Stimulated activated CD8-positive, alpha-beta memory T cell treated with anti-CD3 and anti-CD28 coated beads, Interleukin-15, amount 100 ng/mL, for 24 hours (primary cell): ENCODE measurements around the gene ADGRB3.
"Not testable (repeated sequence)": the region's sequence is repeated elsewhere in the genome, so short reads cannot be mapped to it uniquely, and the experiment has no call there.

Experiments used
- DNase-seq: peaks from one replicate; pipeline ENCODE4 v3.0.0-alpha.2; 2020; ENCODE audit warnings: low read depth

Gene ADGRB3

DNA sequence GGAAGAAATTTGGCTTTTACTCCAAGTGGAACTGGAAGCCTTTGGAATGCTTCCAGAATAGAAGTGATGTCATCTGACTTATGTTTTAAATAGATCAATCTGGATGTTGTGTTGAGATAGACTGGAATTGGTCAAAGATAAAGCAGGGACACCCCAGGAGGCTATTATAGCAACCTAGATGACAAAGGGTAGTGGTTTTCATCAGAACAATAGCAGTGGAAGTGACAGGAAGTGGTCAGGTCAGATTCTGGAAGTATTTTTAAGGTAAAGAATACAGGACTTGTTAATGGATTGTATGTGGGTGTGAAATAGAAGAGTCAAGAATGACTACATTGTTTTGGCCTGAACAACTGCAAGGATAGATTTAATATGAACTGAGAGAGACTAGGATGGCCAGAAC, 191.4 kb downstream of the ADGRB3 start:
- DNase-seq, result no peak

DNA sequence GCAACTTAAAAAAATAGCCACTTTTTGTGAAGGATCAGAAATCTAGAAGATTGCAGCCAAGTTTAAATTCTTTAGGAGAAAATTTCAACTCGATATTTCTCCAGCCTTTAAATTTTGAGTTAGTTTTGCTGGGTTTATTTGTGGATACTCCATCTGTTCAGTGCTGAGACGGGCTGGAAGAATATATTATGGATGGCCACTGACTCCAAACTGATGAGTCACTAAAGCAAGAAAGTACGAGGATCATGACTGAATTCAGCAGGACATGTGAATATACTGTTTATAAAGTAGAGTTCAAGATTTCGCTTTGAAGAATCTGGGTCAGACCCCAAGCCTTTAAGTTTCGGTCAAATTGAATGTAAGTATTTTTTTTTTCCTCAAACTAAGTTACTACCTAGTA, 199.5 kb downstream of the ADGRB3 start:
- DNase-seq, result no peak

DNA sequence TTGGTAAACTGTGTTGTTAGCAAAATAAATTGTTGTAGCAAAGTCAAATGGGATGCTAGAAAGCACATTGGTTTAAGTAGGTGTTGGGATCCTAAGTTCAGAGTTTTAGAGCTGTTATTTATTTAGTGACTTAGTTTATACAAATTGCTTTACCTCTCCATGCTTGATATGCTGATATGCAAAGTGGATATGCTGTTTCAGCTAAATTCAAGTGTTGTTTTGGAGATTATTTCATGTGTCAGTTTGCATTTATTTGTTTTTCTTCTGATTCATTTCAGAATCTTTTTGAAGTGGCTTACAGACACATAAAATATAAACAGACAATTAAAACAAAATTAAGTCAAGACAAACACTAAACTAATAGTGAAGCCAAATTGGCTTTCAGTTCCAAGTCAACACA, 203.5 kb downstream of the ADGRB3 start:
- no peak for DNase-seq

DNA sequence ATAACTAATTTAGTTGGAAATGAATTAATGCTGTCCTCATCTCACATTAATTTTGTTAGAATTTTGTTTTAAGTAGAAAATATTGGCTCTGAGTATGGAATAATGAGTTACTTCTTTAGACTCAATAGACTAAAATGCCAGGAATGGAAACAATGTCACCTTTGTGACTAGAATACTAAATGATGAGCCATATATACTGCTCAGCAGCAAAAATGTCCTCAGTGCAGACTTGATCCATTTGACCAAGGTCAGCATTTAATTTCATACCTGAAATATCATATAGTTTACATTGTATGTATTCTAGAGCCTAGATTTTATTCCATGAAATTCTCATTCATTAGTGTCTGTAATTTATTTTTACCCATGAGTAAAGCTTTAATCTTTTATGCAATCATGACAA, 217.7 kb downstream of the ADGRB3 start:
- DNase-seq, result no peak

DNA sequence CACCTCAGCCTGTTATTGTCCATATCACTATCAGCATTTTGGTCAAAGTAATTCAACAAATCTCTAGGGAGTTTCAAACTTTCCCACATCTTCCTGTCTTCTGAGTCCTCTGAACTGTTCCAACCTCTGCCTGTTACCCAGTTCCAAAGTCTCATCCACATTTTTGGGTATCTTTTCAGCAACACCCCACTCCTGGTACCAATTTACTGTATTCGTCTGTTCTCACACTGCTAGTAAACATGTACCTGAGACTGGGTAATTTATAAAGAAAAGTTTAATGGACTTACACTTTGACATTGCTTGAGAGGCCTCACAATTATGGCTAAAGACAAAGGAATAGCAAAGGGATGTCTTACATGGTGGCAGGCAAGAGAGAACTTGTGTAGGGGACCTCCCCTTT, 224.2 kb downstream of the ADGRB3 start:
- no peak for DNase-seq

DNA sequence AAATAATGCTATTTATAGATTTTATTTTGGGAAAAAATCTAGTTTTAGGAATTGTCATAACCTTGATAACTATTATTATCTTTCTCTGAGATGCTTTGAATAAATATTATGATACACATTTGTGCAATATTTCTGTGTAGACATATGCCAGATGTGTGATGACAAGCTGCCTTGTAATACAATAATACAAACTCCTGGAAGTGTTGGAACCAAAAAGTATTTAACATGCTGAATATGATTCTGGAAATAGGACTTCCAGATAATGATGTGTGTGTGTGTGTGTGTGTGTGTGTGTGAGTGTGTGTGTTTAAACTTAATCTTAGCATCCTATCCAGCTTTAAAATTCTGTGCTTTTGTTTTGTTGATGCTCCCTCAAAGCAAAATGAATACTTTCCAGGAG, 233.6 kb downstream of the ADGRB3 start:
- DNase-seq, result no peak

DNA sequence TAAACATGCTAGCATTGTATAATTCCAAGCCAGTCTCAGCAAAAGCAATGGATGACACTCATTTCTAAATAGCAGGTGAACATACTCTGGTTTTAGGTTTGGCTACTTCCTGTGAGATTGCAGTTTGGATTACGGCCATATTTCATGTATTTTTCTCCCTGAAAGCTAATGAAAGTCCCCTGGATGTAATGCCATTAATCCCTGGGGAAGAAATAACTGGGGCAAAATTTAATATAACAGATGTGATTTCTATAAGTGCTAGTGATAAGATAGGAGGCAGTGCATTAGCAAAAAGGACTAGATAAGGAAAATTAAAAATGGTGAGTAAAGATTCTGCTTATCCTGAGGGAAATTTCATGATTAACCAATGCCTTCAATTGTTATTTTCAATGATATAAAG, 238.2 kb downstream of the ADGRB3 start:
- DNase-seq, result no peak

DNA sequence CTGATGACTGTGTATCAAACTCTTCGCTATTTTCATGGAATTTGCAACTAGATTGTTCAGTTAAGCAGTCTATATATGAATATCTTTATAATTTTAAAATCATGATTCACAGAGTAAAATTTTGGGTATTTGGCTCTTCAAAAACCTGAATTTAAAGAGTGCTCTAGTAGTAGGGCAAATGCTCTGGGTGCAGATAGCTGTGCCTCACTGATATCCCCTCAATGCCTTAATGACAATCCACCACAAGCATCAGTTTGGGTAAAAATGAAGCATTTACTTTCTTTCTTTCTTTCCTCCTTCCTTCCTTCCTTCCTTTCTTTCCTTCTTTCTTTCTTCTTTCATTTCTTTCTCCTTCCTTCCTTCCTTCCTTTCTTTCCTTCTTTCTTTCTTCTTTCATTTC, 239.7 kb downstream of the ADGRB3 start:
- DNase-seq, result no peak

DNA sequence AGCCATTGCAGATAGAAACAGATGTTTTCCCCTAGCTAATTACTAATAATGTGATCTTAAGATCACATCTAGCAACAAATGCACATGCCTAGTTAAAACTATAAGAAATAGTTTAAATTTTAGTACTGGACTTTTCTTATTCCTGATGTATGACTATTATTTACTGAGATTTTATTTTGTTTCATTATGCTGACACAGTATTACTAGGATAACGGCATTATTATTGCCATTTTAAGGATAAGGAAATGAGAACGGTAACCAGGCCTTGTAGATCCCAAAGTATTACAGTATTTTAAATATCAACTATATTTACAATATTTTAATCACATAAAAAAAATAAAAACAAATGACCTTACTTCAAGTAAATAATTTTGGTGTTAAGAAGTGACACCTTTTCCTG, 240.3 kb downstream of the ADGRB3 start:
- no peak for DNase-seq

DNA sequence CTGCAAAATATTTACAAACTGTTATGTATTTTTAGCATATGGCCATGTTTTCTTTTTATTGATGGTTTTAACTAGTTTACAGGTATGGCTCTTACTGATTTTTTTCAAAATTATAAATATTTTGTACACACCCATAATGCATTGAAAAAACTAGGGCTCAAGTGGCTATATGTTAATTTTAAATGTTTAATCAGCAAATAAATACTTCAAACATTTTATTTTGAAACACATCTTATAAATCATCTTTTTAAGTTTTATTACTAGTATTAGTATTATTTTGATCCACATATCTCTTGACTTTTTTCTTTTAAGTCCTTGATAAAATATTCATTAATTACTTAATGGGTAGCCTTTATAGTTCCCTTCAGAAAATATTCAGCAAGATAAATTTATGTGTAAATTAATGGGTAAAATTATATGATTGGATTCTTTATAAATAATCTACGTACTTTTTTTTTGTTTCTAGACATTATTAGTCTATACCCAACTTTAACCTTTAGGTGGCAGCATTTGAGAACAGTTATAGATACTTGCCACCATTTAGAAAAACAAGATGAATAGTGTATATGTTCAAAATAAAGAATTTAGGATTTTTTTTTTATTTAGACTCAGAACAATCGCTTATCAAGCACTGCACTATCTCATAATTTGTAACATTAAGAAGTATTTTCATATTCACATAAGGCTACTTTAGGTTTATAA, 241.9 kb downstream of the ADGRB3 start:
- DNase-seq, result no peak

DNA sequence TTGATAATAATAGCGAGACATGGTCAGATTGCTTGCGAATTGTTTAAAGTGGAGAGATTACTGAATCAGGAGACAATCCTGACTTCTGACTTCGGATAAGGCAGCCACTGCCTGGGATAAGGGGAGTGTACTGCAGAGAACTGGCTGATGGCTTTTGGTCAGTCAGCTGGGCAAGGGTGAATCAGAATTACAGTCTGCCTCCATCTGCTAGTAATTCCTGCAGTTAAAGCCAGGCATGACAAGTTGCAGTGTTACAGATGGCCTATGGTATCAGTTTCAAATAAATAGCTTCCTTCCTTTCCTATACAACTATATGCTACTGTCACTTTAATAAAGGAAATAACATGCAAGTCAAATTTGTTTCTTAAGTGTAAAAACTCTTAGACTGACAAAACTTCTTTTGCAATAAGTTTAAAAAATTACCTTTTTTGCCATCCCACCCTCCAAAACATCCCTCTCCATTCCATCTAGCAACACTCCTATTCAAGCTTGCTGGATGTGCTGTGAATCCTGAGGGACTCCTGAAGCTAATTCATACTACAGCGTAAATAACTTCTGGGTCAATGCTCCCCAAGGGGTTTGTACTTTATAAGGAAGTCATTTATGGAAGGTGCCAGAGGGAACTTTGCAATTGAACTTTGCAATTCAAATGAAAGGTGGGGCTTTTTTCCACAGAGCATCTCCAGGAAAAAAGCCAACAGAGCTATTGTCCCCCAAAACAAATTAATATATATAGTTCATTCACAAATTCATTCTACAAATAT, 245.2 kb downstream of the ADGRB3 start:
- no peak for DNase-seq

DNA sequence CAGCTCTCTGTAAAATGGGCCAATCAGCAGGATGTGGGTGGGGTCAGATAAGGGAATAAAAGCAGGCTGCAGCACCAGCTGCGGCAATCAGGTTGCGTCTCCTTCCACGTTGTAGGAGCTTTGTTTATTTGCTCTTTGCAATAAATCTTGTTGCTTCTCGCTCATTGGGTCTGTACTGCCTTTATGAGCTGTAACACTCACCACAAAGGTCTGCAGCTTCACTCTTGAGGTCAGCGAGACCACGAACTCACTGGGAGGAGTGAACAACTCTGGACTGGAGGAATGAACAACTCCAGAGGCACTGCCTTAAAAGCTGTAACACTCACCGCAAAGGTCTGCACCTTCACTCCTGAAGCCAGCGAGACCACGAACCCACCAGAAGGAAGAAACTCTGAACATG, 248.2 kb downstream of the ADGRB3 start:
- DNase-seq, result not testable (repeated sequence)

DNA sequence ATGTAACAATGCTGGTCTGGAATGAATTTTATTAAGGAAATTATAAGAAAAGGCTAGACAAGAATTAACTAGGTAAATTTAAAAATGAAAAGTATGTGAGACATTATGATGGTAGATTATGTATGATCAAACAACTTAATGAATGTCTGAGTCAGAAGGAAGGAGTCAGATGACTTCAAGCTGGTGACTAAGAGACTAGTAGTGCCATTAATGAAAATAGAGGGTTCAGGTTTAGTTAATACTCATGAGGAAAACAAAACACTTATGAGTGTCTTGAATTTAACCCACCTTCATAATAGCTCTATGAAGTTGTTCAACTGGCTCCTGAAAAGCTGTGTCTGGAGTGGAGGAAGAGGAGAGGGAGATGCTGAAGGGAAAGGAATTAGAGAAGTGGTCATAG, 256.3 kb downstream of the ADGRB3 start:
- no peak for DNase-seq

DNA sequence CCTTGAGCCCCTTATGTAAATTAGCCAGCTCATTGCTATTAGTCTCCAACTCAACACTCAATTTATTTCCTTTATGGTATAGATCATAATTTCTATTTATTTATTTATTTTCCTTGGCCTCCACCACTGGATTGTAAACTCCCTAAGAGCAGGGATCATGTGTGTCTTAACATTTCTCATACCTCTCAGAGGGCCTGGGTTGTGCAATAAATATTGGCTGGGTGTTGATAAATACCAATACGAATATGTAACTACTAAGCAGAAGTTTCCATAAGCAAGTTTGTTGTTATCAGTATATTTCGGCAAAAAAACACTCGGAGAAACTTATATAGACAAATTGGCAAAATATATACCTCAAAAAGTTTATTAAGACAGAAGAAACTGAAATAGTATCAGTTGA, 257.4 kb downstream of the ADGRB3 start:
- DNase-seq, result no peak

DNA sequence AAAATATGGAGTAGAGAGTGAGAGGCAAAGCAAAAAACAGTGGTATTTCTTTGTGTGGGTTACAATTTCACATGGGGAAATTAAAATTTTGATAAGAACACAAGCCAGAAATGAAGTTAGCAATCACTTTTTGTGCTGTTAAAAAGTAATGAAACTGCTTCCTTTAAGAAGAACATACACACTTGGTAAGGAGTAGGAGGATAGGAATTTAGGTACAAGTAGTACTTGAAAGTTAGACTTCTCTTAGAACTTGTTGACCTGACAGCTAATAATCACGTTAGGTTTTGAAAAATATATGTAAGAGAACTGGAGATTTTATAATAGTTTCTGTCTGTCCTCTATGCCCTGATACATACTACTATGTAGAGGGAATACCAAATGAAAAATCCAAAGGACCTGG, 260.8 kb downstream of the ADGRB3 start:
- no peak for DNase-seq

DNA sequence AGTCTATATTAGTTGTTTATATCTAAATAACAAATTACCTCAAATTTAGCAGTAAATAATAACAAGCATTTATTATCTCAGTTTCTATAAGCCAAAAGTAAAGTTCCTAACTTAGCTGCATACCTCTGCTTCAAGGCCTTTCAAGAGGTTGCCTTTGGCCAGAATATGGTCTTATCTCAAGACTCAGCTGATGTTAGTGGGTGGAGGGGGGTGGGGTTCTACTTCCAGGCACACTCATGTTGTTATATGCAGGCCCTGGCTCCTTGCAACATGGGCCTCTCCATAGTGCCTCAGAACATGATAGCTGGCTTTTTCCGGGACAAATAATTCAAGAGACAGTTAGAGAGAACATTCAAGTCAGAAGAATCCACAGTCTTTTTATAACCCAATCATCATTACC, 266.0 kb downstream of the ADGRB3 start:
- DNase-seq, result no peak

DNA sequence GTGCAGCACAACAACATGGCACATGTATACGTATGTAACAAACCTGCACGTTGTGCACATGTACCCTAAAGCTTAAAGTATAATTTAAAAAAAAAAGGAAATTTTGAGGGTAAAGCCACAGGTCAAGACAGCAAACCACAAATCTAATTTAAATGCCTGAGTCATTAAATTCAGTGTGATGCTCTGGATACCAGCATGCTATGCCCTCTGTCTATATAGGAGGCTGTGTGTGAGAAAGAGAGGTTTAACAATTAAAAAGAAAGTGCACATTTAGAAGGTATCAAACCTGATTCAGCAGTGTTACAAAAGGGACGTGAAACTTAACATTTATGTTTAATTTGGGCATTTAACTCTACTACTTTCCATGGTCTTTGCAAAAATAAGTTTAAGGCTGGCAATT, 276.3 kb downstream of the ADGRB3 start:
- no peak for DNase-seq

DNA sequence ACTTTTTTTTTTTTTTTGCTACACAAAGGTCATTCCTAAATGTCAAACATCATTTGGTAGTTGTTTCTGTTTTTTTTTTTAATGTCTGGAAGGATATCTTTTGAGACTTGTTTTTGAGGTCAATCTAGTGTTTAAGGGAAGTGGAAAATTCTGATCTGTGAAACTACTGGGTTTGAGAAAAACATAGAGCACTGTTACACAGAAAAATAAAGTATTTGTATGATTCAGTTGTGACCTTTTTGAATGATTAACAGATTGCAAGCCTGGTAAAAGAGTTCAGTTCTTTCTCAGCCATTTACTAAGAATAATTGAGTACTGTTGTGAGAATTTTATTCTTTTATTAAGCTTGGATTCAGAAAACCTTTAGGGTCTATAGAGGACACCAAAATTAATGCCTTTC, 276.7 kb downstream of the ADGRB3 start:
- no peak for DNase-seq

DNA sequence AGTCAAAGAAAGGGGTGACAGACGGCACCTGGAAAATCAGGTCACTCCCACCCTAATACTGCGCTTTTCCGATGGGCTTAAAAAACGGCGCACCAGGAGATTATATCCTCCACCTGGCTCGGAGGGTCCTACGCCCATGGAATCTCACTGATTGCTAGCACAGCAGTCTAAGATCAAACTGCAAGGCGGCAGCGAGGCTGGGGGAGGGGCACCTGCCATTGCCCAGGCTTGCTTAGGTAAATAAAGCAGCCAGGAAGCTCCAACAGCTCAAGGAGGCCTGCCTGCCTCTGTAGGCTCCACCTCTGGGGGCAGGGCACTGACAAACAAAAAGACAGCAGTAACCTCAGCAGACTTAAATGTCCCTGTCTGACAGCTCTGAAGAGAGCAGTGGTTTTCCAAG, 277.7 kb downstream of the ADGRB3 start:
- DNase-seq, result not testable (repeated sequence)

DNA sequence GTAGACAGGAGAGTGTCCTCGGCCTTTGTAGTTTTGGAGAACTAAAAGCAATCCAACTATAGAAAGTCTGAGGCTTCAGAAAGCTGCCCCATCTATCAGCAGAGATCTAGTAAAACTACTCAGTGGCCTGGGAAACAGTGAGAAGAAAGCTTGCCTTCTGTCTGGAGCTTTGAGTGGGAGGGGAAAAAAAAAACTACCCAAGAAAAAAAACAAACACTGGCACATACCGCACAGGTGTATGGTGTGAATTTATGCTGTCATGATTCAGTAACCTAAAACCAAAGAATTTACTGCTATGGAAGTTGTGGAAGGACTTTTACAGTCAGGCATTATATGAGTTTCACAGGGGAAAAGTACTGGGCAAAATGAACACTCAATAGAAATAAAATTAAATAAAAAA, 280.5 kb downstream of the ADGRB3 start:
- no peak for DNase-seq

DNA sequence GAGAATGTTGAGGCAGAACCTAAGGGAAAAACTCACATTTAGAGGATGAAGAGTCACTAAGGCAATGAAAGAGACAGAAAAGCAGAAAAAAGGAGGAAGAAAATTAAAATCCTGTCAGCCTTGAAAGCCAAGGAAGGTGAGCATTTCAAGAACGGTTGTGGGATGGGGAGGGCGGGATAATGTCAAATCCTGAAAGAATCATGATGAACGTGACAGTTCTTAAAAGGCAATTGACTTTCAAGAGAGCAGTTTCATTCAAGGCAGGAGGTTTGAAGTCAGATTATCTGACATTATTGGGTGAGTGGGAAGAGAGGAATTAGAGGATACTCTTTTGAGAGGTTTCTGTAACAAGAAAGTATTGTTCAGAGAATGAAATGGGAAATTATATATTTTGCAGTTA, 284.5 kb downstream of the ADGRB3 start:
- DNase-seq, result no peak

DNA sequence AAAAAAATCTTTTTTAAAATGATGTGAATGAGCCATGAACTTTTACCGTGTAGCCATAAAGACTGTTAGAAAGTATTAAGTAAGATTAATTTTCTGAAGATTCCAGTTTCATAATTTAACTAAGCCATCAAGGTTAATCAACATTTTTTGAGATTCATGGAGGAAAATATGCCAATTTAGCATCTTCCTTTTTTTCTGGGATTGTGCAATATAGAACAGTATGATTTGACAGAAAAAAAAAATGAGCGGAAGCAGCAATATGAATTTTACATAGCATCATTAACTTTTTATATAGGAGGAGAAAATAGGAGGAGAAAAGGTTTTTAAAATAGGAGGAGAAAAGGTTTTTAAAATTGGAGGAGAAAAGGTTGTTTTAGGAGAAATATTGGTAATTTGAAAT, 306.3 kb downstream of the ADGRB3 start:
- DNase-seq, result no peak

DNA sequence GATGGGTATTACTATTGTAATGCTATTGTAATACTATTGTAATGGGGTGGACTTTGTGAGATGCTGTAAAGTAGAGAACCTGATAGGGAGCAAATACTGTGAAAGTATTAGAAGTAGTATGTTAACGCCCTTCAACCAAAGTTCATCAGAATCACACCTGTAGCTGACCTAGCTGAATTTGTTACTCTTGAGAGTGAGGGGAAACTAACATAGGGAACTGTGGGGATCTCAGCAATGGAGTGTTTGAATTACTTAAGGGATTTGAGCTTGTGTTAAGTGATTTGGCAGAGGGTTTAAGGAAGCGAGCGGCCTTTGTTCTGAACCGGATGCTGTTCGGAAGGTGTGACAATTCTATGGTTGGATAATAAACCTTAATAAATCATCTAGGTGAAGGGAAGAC, 312.6 kb downstream of the ADGRB3 start:
- no peak for DNase-seq

DNA sequence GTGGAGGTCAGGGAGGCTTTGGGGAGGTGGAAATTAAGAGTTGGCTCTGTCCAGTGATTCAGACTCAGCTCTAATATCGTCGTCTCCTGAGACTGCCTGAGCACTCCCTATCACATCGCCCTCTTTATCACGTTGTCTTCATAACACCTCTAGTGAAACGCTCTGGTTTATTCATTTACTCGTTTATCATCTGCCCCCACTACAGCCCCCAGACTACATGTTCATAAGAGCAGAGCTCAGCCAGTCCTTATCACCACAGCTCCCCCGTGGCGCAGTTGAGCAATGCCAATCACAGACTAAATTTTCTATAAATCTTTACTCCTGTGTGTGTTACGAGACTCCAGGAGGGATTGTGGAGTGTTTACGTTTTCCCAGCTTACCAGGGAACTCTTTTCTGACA, 316.2 kb downstream of the ADGRB3 start:
- DNase-seq, result no peak
